ENCODE data around the gene CSPG4. TPM values are rescaled to one million over a fixed set of nuclear protein-coding genes. Genes with fewer than 3 reads are reported as not detected.
A peak's percentile ranks its signal among the peaks of the same experiment; 100 is the strongest.
"Not testable (repeated sequence)": the region's sequence is repeated elsewhere in the genome, so short reads cannot be mapped to it uniquely, and the experiment has no call there.

The CSPG4 gene
- total RNA-seq, 1 donor, result 86.8 TPM

GRCh38 chr15:75758071-75758872, 45.6 kb upstream of the CSPG4 start:
- TF ChIP-seq, protein P1, sequence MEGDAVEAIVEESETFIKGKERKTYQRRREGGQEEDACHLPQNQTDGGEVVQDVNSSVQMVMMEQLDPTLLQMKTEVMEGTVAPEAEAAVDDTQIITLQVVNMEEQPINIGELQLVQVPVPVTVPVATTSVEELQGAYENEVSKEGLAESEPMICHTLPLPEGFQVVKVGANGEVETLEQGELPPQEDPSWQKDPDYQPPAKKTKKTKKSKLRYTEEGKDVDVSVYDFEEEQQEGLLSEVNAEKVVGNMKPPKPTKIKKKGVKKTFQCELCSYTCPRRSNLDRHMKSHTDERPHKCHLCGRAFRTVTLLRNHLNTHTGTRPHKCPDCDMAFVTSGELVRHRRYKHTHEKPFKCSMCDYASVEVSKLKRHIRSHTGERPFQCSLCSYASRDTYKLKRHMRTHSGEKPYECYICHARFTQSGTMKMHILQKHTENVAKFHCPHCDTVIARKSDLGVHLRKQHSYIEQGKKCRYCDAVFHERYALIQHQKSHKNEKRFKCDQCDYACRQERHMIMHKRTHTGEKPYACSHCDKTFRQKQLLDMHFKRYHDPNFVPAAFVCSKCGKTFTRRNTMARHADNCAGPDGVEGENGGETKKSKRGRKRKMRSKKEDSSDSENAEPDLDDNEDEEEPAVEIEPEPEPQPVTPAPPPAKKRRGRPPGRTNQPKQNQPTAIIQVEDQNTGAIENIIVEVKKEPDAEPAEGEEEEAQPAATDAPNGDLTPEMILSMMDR (IDR thresholded peaks at IDR 0.05; ENCODE audit: insufficient read depth, low read depth, low read length), result peak; percentile 39
- H3K4me3 ChIP-seq (ENCODE audit: low read depth, low read length), result peak overlapping the region; percentile 65
- peak; percentile 87 for DNase-seq (ENCODE audit: low read depth)

DNA sequence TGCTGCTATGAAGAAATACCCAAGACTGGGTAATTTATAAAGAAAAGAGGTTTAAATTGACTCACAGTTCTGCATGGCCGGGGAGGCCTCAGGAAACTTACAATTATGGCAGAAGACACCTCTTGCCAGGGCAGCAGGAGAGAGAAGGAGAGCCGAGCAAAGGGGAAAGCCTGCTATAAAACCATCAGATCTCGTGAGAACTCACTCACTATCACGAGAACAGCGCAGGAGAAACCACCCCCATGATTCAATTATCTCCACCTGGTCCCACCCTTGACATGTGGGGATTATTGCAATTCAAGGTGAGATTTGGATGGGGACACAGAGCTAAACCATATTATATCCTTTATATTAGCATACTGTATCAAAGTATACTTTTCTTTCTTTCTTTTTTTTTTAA, 42.2 kb upstream of the CSPG4 start:
- not testable (repeated sequence) for H3K4me3 ChIP-seq (ENCODE audit: low read depth, low read length); DNase-seq (ENCODE audit: low read depth)

DNA sequence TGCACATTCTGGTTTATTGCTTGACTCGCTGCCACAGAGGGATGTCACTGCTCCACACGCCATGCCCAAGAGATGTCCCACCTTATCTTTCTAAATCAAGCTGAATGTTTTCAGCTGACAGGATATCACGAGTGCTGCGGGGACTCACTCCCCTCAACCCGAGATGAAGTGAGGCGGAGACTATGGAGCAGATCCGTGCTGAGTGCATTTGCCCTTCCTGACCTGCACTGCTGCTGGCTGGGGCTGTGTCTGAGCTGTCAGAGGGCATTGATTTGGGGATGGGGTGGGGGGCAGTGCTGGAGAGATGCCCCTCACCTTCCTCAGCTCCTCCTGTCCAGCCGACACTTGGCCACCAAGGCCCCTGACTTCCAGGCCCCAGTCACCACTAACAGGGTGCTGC, 40.5 kb upstream of the CSPG4 start:
- no peak for DNase-seq (ENCODE audit: low read depth)
- H3K4me3 ChIP-seq (ENCODE audit: low read depth, low read length), result no peak overlapping the region
- TF ChIP-seq, protein P1 (IDR thresholded peaks at IDR 0.05; ENCODE audit: insufficient read depth, low read depth, low read length), result no peak

GRCh38 chr15:75751891-75752290, 39.2 kb upstream of the CSPG4 start:
- TF ChIP-seq, protein P1 (IDR thresholded peaks at IDR 0.05; ENCODE audit: insufficient read depth, low read depth, low read length), result no peak
- no peak for DNase-seq (ENCODE audit: low read depth)
- H3K4me3 ChIP-seq (ENCODE audit: low read depth, low read length), result no peak overlapping the region

DNA sequence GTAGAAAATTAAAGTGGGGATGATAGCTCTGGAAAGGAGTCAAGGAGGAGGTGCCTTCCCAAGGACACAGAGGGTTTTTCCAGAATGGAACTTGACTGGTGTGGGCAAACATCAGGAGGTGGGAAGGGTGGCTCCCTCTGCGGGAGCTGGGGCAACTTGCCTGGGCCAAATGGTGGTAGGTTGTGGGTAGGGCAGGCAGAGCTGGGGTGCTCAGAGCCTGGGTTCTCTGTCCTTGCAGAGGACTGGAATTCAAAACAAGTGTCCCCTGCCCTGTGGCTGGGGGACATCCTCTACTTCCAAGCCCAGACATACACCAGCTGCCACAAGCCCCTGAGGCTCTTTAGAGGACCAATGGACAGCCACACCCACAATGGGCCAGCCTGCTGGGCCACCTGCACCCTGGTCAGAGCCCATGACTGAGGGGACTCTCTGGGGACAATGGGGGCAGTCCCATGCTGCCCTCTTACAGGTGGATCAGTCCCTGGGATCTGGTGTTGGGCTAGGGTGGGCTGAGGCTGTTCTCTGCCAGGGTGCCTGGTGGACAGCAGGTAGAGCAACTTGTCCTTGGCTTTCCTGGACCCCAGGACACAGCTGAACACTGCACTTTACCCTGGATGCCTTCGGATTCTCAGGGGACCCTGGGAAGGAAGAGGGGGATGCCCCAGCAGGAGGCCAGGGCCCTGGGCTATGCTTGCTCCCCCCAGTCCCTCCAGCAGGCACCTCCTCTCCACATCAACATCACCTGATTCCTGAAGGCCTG, 38.6 kb upstream of the CSPG4 start:
- DNase-seq (ENCODE audit: low read depth), result no peak
- TF ChIP-seq, protein P1 (IDR thresholded peaks at IDR 0.05; ENCODE audit: insufficient read depth, low read depth, low read length), result no peak
- no peak overlapping the region for H3K4me3 ChIP-seq (ENCODE audit: low read depth, low read length)

DNA sequence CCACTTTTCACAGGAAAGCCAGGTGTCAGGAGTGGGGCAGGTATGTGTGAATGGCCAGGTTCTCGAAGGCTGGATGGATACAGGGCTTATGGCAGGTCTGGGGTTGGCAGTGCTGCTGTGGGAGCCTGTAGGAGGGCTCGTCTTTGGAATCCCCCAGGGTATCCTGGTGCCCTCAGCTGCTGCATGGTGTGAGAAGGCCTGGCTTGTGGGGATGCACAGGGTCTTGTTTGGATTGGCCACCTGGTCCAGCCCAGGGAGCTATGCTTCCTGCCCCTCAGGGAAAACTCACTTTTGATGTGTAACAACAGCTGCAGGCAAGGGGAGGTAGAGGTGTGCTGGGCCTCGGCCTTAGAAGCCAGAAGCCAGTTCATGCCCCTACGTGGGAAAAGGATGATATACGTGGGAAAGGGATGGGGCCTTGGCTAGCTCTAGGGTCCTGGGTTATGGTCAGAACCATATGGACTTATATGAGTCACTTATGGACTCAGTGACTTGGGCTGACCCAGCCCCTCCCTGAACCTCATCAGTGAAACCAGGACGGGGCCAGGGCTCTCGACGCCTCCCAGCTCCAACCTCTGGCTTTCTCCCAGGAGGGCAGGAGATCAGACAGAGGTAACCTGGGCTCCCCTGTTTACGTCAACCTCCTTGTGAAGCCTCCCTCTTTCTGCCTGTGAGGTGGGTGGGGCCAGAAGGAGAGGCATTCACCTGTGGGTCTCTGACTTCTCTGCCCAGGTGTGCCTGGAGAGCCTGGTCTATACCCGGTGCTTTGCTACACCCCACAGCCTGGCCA, 37.8 kb upstream of the CSPG4 start:
- TF ChIP-seq, protein P1 (IDR thresholded peaks at IDR 0.05; ENCODE audit: insufficient read depth, low read depth, low read length), result no peak
- no peak for DNase-seq (ENCODE audit: low read depth)
- H3K4me3 ChIP-seq (ENCODE audit: low read depth, low read length), result no peak overlapping the region

DNA sequence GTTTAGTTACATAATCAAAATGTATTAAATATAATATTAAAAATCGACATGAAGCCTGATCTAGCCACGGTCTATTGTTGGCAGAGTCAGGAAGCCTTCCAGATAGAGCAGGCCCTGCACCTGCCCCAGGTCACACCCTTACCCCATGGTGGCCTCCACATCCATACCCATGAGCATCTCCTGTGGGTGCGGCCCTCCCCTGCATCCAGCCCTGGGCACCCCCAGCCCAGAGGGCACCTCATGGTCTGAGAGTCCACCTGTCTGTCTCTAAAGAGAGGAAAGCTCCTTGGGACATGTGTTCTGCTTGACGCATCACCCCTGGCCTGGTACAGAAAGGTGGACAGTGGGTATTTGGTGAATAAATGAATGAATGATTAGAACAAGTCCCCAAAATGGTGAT, 37.2 kb upstream of the CSPG4 start:
- no peak overlapping the region for H3K4me3 ChIP-seq (ENCODE audit: low read depth, low read length)
- TF ChIP-seq, protein P1 (IDR thresholded peaks at IDR 0.05; ENCODE audit: insufficient read depth, low read depth, low read length), result no peak
- DNase-seq (ENCODE audit: low read depth), result no peak

GRCh38 chr15:75748882-75749281, 36.2 kb upstream of the CSPG4 start:
- DNase-seq (ENCODE audit: low read depth); H3K4me3 ChIP-seq (ENCODE audit: low read depth, low read length): not testable (repeated sequence)

GRCh38 chr15:75747121-75747520, 34.5 kb upstream of the CSPG4 start:
- not testable (repeated sequence) for H3K4me3 ChIP-seq (ENCODE audit: low read depth, low read length); DNase-seq (ENCODE audit: low read depth)
